HG02798 (cell line): ENCODE measurements around the gene HTRA2.
A peak's percentile ranks its signal among the peaks of the same experiment; 100 is the strongest.
"Not testable (repeated sequence)": the region's sequence is repeated elsewhere in the genome, so short reads cannot be mapped to it uniquely, and the experiment has no call there.

Source experiments
- ATAC-seq: cut with Tn5 transposase; IDR thresholded peaks from one replicate; pipeline ENCODE4 v1.9.1; 2021; ENCODE audit warnings: mild to moderate bottlenecking; ENCODE audit not compliant: unreplicated experiment, poor library complexity

HTRA2 gene

DNA sequence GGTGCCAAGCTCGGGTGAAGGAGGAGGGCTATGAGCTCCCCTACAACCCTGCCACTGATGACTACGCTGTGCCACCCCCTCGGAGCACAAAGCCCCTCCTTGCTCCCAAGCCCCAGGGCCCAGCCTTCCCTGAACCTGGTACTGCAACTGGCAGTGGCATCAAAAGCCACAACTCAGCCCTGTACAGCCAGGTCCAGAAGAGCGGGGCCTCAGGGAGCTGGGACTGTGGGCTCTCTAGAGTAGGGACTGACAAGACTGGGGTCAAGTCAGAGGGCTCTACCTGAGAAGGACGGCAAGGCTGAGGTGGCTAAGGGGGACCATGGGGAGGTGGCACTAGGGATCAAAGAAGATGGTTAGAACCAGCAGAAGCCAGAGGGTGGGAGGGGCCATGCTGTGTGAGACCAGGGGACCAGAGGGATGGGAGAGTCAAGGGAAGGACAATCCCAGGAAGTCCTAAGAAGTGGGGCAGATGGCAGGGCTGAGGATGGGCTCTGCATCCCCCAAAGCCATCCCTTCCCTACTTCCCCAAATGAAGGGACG is 27.2 kb downstream of the HTRA2 start:
- no peak for ATAC-seq

DNA sequence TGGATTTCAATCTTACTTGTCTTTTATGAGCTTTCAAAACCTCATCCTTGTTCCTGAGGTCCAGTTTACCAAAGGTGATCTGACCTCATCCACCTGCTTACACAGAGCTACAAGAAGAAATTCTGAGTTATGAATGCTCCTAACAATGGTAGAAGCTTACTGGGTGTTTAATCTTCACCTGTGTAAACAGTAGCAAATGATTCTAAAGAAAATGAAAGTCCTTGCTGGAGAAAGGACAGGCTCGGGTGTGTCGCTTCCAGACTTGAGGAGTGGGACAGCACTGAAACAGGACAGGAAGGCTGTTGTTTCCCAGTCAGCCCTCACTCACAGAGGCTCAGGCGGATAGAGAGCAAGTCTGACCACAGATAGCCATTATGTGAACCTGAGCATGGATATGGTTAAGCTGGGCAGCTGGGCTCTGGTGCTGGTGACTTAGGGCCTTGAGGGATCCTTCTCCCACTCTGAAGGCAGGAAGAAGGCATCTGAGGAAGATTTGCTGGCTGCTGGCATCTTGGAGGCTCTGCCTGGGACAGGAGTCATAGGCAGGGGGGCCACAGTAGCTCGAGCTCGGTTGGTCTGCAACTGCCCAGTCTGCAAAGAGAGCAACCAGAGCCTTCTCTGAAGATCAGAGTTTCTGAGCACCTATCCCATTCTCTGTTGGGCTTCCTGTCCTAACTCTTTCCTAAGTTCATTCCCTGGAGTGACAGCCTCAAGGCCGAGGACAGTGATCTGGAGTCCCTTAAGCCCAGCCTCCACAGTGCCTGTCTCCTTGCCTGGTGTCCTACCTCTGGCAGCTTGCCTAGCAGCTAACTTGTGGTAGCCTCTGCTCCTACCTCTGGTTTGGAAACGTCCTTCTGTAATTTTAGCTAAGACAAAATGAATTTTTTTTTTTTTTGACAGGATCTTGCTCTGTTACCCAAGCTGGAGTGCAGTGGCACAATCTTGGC is 28.8 kb downstream of the HTRA2 start:
- no peak for ATAC-seq

DNA sequence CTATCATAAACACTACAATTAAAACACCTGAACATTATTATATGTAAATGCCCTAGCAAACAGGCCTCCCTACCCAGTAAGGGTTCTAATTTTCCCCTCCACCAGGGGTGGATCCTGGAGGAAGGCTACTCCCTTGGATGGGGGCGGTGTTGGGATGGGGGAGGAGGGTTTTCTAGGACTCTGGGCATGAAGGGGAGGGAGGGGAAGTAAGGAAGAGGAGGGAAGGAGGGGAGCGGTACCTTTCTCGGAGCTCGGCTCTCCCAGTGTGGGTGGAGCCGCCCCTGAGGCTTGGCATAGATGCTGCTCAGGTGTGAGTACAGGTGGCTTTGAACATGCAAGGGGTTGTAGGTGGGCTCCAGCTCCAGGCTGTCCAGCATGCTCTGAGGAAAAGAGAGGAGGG is 30.2 kb downstream of the HTRA2 start:
- ATAC-seq, result no peak

DNA sequence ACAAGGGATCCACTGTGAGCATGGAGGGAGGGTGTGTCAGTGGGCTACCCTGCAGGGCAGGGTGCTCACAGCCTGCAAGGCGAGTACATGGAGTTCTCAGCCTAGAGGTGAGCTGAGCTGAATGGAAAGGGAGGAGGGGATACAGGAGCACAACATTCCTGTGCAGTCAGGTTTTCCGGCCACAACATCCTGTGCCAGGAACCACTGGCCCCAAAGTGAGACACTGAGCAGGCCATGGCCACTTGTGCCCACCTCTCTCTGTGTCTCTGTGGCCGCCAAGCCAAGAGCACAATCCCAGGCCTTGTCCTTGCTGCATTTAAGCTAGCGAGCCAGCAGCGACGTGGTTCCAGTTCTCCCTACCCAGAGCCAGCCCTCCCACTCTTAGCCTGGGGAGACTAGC is 30.9 kb downstream of the HTRA2 start:
- ATAC-seq, result no peak

DNA sequence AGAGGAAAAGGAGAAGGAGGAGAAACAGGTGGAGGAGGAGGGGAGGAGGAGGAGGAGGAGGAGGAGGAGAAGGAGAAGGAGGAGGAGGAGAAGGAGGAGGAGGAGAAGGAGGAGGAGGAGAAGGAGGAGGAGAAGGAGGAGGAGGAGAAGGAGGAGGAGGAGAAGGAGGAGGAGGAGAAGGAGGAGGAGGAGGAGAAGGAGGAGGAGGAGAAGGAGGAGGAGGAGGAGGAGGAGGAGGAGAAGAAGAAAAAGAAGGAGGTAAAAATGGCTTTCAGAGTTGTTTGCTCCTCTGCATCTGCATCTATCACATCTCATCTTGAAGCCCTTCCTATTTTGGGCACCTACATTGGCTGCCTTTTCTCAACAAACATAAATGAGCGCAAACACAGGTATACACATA is 31.3 kb downstream of the HTRA2 start:
- ATAC-seq, result not testable (repeated sequence)

DNA sequence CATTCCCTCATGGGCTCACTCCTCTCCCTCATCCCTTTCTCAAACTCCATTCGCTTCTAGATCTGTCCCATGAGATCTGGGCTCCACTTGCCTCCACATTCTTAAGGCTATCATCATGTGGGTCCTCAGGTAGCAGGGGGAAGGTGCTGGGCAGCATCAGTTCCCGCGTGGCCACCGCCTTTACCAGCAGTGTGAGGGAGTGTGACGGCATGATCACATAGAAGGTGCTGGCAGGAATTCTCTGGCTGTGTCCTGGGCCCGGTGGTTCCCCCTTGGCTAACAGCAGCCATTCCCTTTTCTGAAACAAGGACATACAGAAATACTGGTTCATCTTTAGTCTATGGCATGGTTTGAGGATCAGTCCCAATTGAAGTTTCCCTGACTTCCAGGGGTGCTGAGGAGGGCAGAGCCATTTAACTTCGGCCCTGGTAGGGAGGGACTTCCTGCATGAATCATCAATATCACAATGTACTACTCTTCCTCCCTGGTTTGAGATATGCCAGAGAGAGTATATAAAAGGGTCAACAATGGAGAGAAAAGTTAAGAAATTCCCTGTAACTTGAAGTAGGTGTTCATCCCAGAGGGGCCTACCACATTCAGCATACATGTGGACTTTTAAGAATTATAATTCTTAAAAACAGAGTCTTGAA is 32.5 kb downstream of the HTRA2 start:
- ATAC-seq, result no peak

DNA sequence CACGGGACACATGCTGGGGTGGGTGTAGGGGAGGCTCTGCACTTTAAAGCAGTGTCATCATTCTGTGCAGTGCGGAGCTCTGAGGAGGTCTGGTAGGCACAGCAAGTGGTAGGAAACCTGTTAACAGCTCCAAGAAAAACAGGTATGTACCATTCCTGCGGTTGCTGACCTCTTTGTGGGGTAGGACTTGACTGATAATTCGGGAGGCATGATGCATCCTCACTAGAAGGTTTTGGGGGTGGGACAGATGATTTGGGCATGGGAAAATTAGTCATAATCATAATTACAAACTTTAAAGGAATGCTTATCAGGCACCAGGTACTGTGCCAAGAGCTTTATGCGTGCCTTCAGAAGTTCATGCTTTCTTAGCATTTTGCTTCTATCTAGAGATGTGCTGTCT is 34.5 kb downstream of the HTRA2 start:
- ATAC-seq, result no peak

DNA sequence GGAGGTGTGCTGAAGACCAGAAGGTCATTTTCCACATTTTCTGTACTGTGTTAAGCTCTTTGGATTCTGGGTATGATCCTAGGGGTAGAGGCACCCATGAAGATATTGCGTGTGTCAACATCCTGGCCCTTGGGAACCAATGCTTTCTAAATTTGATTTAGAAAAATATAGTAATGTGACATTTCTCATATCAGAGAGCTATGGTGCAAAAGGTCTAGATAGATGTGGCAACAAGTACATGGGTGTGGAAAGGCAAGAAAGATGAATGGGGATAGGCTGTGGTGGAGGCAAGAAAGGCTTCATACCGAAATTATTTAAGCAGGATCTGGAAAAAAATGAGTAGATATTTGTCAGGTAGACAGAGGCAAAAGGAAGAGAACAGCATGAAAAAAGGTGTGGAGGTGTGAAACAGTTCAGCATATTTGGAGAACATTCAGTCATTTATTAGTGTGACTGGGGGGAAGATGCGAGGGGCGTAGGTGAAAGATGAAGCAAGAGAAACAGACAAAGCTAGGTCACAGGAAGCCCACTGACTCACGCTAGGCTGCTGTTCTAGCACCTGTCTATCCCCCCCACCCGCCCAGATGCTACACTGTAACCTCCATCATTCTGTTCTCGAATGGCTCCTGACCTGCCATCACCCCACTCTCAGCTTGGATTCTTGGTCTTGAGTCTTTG is 36.5 kb downstream of the HTRA2 start:
- ATAC-seq, result no peak

DNA sequence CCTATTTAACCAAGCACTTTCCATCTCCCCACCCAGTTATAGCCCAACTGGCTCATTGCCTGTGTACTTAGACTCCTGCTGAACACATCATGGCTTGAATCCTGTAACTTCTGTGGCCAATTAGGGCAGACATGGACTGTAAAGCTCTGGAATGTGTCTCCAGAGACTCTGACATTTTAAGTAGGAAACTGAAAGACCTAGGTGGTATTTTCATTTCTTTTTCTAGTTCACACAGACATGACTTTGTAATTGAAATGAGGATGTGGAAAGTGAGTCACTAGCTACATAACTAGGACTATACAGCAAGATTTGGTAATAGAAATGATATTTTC is 37.0 kb downstream of the HTRA2 start:
- ATAC-seq, result no peak

DNA sequence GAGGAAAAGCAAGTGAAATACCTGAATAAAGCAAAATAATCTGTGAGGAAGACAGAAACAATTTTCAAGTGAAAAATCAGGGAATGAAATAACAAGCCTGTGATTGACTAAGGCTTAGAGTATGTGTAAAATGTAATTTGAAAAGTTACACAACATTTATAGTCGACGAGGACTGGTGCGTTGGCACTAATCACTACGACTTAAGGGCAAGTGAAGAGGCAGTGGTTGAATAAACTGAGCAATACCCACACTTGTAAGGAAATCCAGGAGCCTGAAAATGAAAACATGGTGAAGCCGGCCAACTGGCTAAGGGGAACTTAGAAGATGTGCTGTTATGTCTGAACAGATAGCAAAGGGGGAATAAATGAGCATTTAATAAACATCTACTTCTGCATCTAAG is 38.1 kb downstream of the HTRA2 start:
- ATAC-seq, result no peak

DNA sequence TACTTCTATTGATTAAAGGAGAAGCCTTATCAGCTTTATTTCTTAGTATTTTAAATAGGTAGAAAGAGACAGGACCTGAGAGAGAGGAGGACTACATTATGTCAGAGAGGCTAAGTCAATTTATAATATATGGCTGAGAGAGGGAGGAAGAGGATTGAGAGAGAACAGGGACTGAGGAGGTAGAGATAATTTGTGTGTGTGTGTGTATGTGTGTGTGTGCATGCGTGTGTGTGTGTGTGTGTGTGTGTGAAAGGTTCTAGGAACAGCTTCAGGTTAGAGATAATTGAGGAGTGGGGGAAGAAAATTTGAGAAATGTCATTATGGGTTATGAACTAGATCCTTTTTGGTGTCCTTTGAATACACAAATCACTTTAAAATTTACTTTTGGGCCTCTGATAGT is 40.0 kb downstream of the HTRA2 start:
- no peak for ATAC-seq

DNA sequence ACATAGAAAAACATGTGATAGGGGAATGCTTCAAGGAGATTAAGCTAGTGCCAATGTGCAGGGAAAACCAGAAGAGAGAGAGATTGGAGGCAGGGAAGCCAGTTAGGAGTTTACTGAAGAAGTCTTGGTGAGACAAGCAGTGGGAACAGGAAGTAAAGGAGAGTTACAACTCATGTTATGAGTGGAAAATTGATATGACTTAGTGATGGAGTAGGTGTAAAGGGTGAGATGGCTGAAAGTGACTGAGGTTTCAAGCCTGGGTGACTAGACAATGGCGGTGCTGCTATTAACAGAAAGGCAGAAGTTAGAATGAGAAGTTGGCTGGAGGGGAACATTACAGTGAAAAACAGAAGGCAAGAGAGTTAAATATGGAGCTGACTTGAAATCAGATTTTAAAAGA is 41.3 kb downstream of the HTRA2 start:
- peak; percentile 78 for ATAC-seq

DNA sequence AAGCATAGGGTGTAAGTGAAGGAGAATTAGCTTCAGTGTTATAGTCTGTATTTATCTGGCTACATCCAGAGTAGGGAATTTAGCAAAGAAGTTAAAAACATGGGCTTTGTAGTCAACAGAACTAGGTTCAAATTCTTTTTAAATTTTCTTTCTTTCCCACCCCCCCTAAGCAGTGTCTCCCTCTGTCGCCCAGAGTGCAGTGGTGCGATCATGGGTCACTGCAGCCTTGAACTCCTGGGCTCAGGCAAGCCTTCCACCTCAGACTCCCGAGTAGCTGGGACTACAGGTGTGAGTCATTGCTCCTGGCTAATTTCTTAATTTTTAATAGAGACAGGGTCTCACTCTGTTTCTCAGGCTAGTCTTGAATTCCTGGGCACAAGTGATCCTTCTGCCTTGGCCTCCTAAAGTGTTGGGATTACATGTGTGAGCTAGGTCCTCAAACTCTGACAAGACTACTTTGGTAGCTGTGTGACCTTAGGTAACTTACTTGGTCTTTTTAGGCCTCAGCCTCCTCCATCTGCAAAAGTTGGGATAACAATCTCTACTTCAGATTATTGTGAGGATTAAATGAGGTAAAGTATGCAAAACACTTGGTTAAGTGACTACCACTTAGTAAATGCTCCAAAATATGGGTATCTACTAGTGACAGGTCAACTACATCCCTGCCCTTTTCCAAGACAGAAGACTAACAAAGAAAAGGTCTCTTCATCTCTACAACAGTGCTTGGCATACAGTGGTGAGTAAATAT is 42.6 kb downstream of the HTRA2 start:
- no peak for ATAC-seq

DNA sequence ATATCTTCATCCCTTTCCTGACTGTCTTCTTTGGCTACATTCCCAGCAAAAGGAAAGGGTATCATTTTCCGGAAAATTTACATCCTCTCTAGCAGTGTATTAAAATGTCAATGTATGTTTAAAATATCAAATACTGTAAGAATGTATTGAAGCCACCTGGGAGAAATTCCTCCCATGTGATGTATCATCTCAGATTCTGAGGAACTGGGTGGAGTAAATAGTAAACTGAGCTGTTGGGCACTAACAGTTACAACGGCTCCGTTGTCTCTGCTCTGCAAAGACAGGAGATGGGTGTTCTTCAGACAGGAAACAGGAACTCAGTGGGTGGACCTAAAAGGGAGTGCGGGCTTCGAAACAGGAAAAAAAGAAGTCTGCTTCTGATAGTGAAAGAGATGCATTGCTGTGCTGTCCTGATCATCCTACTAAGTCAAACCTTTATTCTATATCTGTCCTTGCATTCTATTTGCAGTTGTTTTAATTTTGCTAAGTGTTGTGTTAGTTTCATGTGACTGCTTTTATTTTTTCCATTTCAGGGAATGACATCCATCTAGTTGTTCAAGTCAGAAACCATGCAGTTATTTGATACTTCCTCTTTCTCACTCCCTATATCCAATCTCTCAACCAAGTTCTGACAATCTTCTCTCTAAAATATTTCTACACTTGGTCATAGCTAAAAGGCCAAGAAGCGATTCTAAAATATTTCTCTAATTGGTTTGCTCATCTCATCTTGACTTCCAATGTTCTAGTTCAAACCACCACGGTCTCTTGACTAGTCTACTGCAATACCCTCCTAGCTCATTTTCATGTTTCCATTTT is 44.2 kb downstream of the HTRA2 start:
- peak; percentile 43 for ATAC-seq

DNA sequence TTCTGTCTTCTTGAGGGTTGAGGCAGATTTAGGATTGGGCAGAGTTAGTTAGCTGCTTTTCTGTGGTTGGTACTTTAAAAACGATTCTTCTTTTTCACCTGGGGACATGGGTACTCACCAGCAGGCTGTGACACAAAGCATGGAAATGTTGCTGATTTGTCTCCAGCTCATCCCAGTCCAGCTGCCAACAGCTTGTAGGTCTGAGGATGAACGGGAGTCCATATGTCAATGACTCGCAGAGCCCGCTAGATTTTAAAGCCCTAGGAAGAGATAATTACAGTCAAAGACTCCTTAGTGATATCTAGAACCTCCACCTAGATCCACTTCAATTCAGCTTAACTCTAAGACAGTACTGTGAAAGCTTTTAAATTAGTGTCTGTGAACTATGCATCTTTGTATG is 45.6 kb downstream of the HTRA2 start:
- no peak for ATAC-seq

DNA sequence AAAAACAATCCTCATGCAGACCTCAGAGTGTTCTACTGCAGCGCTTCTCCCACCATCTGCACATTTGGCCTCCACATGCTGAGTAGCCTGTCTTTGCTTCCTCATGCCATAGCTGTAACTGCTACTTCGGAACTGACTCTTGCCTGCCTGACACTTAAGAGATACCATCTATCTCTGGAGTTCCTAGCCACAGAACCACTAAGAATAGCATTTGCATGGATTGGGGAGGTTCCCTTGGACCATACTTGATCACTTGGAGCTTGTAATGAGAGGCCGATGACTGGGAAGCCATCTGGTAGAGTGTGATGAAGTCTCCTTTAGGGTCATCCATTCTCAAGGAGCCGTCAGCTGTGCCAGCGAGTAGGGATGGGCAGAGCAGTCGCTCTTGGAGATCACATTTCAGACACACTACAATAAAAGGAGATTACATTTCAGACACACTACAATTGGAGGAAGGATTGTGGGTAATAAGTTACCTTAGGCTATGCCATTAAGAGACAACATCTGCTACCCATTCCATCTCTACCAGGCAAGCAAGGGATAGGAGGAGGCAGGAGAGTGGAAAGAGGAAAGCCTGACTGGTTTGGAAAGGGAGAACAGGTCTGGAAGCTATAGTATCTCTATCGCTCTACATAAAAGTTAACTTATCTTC is 46.6 kb downstream of the HTRA2 start:
- ATAC-seq, result no peak

DNA sequence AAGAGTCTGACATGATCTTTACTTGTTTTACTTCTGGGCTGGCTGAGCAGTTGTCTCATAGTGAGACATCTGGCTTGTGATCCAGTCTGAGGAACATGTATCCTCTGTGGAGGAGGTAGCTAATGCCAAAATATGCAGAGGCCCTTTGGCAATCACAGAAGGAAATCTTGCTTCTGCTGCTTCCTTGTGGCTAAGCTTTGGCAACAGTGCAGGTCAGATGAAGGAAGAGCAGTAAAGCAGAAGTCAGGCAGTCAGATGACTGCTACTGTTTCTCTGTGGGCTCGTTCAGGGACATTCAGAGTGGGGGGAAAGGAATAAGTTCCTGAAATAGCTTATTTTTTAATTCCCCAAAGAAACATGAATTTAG is 47.1 kb downstream of the HTRA2 start:
- no peak for ATAC-seq

DNA sequence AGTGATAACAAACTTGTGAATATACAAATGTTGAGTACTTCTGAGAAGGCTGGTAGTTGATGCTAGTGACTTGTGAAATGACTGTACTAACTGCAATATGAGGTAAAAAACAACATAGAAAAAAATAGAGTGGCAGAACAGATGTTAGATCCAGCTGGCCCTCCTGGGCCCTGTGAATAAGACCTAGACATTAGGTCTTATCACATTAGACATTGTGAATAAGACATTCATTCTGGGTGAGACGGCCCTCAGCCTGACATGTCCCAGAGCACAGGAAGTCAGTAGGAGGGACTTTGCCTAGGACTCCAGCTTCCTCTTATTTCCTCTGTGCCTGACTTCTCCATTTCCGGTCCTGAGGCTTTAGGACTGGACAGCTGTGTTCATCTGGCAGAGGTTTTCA is 47.7 kb downstream of the HTRA2 start:
- ATAC-seq, result peak; percentile 40

DNA sequence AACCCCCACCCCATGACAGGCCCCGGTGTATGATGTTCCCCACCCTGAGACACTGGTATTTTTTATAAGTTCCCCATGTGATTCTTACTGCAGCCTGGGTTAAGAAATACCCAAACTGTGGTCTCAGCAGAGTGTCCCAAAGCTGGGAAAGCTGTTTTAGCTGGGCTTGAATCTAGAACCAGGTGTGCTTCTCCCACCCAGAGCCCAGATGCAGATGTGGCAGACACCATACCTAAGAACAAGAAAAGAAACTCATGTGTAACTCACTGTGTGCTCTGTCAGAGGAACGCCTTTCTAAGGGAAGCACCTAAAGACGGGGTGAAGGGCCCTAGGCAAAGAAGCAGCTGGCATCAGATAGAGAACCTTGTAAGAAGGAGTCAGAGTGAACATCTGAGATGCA is 48.7 kb downstream of the HTRA2 start:
- ATAC-seq, result peak; percentile 57
